Neuronal stem cell (in vitro differentiated cells): ENCODE data around the gene PLA2G4E.

Experiments used
- DNase-seq: peaks from one replicate; pipeline ENCODE4 v3.0.0-alpha.2; 2013; ENCODE audit warnings: low spot score
- H2AFZ ChIP-seq: one replicate; pipeline ENCODE4 v1.6.1; 2013; ENCODE audit warnings: mild to moderate bottlenecking, low read length, inconsistent platforms
- H2AK5ac ChIP-seq: 2 replicates; pipeline ENCODE4 v1.6.1; 2013; ENCODE audit warnings: low read depth, mild to moderate bottlenecking, inconsistent platforms, low read length, moderate library complexity, mixed read lengths
- H2BK120ac ChIP-seq: 2 replicates; pipeline ENCODE4 v1.6.1; 2013; ENCODE audit warnings: low read depth, mild to moderate bottlenecking, inconsistent platforms, low read length, moderate library complexity, mixed read lengths
- H2BK12ac ChIP-seq: one replicate; pipeline ENCODE4 v1.6.1; 2013; ENCODE audit warnings: low read length, inconsistent platforms
- H2BK15ac ChIP-seq: 2 replicates; pipeline ENCODE4 v1.6.1; 2013; ENCODE audit warnings: mild to moderate bottlenecking, low read length, inconsistent platforms, mixed read lengths
- H2BK5ac ChIP-seq: one replicate; pipeline ENCODE4 v1.6.1; 2013; ENCODE audit warnings: inconsistent platforms, mild to moderate bottlenecking, low read length, moderate library complexity
- H3K14ac ChIP-seq: one replicate; pipeline ENCODE4 v1.6.1; 2013; ENCODE audit warnings: low read length, inconsistent platforms
- H3K18ac ChIP-seq: 2 replicates; pipeline ENCODE4 v1.6.1; 2013; ENCODE audit warnings: low read length, inconsistent platforms
- H3K23ac ChIP-seq: 2 replicates; pipeline ENCODE4 v1.6.1; 2013; ENCODE audit warnings: low read depth, mild to moderate bottlenecking, mixed read lengths, low read length, inconsistent platforms; ENCODE audit not compliant: poor library complexity
- H3K27ac ChIP-seq: replicated peaks from 3 replicates; pipeline ENCODE4 v1.5.1; 2013; ENCODE audit warnings: low read length, inconsistent platforms
- H3K27me3 ChIP-seq, 3 experiments: 2 replicates each; pipeline ENCODE4 v1.6.1; 2013; ENCODE audit warnings: low read length in 3 of 3, mild to moderate bottlenecking in 2 of 3, inconsistent platforms in 1 of 3, low read depth in 1 of 3, mixed read lengths in 1 of 3, moderate library complexity in 1 of 3; ENCODE audit not compliant: control insufficient read depth in 3 of 3, insufficient read depth in 3 of 3
- H3K36me3 ChIP-seq, 2 donors: replicated peaks in 1 of 2; 2 replicates each; pipeline ENCODE4 v1.6.1; 2013; ENCODE audit warnings: low read length in 2 of 2; ENCODE audit not compliant: control insufficient read depth in 2 of 2, insufficient read depth in 2 of 2
- H3K4ac ChIP-seq: 2 replicates; pipeline ENCODE4 v1.6.1; 2013; ENCODE audit warnings: inconsistent platforms, mild to moderate bottlenecking, low read length, moderate library complexity
- H3K4me1 ChIP-seq, 2 donors: 1 replicate in 1 of 2; 2 replicates in 1 of 2; pipeline ENCODE4 v1.6.1; 2013; ENCODE audit warnings: low read length in 2 of 2, low read depth in 1 of 2; ENCODE audit not compliant: control insufficient read depth in 2 of 2, insufficient read depth in 1 of 2
- H3K4me2 ChIP-seq: one replicate; pipeline ENCODE4 v1.6.1; 2013; ENCODE audit warnings: mild to moderate bottlenecking, low read length, inconsistent platforms; ENCODE audit not compliant: insufficient read depth, poor library complexity, severe bottlenecking
- H3K4me3 ChIP-seq, 2 donors: 2 replicates each; pipeline ENCODE4 v1.5.1; 2013; ENCODE audit warnings: low read length in 2 of 2, mild to moderate bottlenecking in 2 of 2, inconsistent platforms in 1 of 2, moderate library complexity in 1 of 2
- H3K79me1 ChIP-seq: one replicate; pipeline ENCODE4 v1.6.1; 2013; ENCODE audit warnings: low read depth, mild to moderate bottlenecking, inconsistent platforms, low read length, moderate library complexity
- H3K9ac ChIP-seq: one replicate; pipeline ENCODE4 v1.6.1; 2013; ENCODE audit warnings: mild to moderate bottlenecking, low read depth, low read length, inconsistent platforms; ENCODE audit not compliant: poor library complexity
- H3K9me3 ChIP-seq, 2 donors: replicated peaks in 1 of 2; 2 replicates each; pipeline versions ENCODE3 to v1.6.1; 2013; ENCODE audit warnings: low read length in 2 of 2, mild to moderate bottlenecking in 2 of 2, inconsistent platforms in 1 of 2, low read depth in 1 of 2, mixed read lengths in 1 of 2, moderate library complexity in 1 of 2; ENCODE audit not compliant: control insufficient read depth in 2 of 2, insufficient read depth in 1 of 2
- H4K8ac ChIP-seq: one replicate; pipeline ENCODE4 v1.6.1; 2013; ENCODE audit warnings: low read depth, mild to moderate bottlenecking, inconsistent platforms, low read length, moderate library complexity
- H4K91ac ChIP-seq: one replicate; pipeline ENCODE4 v1.6.1; 2013; ENCODE audit warnings: low read length, low read depth, mild to moderate bottlenecking, inconsistent platforms; ENCODE audit not compliant: poor library complexity
- WGBS, 2 donors: extraction: QIAGEN DNeasy Blood & Tissue Kit; methylation state at CpG; one replicate each; pipeline ENCODE4 v1.1.7; 2013; ENCODE audit warnings: missing lambda C conversion rate in 2 of 2, mixed read lengths in 1 of 2; ENCODE audit not compliant: insufficient read length in 2 of 2, insufficient replicate concordance in 1 of 2; ENCODE audit errors: extremely low coverage in 2 of 2; 5-methylcytosine and 5-hydroxymethylcytosine counted together

The PLA2G4E gene

DNA sequence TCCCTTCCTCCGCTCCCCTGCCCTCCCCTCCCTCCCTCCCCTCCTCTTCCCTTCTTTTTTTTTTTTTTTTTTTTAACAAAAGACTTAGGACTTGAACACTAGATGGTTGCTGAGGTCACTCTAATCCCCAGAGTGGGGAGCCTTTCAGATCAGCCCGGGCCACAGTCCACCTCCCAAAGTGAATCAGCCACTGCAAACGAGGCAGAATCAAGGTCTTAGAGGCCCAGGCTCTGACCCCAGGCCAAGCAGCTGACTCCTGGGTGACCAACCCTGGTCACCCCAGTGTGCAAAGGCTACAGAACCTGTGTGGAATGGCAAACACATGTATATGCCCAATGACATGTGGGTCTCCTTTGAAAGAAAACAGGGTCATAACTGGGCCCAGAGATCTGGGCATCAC, 30.2 kb downstream of the PLA2G4E start:
- no peak overlapping the region for H2BK15ac ChIP-seq
- no peak overlapping the region for H2BK120ac ChIP-seq
- H3K27ac ChIP-seq, result no peak overlapping the region
- H3K4ac ChIP-seq, result no peak overlapping the region
- no peaks in the 10 kb centered on the region for H3K79me1 ChIP-seq
- H3K23ac ChIP-seq, result no peak overlapping the region
- no peak overlapping the region for H2AFZ ChIP-seq
- no peak overlapping the region for H3K4me3 ChIP-seq
- DNase-seq, result no peak
- H3K27me3 ChIP-seq, result peaks cover 0 to 52% (median 0%) of the 10 kb centered on the region in 3 experiments
- H2BK5ac ChIP-seq, result no peak overlapping the region
- WGBS, 2 donors, result no CpG with 5 or more reads among the region's 3 CpGs
- H3K18ac ChIP-seq, result no peak overlapping the region
- no peak overlapping the region for H4K91ac ChIP-seq
- H3K4me2 ChIP-seq, result no peak overlapping the region
- H3K36me3 ChIP-seq, result no peaks in the 10 kb centered on the region
- no peak overlapping the region for H2AK5ac ChIP-seq
- H3K14ac ChIP-seq, result no peak overlapping the region
- H3K4me1 ChIP-seq, result peaks cover 5 to 10% of the 10 kb centered on the region in 2 donors
- no peak overlapping the region for H2BK12ac ChIP-seq
- H3K9me3 ChIP-seq, result no peaks in the 10 kb centered on the region
- no peak overlapping the region for H3K9ac ChIP-seq
- H4K8ac ChIP-seq, result no peak overlapping the region

DNA sequence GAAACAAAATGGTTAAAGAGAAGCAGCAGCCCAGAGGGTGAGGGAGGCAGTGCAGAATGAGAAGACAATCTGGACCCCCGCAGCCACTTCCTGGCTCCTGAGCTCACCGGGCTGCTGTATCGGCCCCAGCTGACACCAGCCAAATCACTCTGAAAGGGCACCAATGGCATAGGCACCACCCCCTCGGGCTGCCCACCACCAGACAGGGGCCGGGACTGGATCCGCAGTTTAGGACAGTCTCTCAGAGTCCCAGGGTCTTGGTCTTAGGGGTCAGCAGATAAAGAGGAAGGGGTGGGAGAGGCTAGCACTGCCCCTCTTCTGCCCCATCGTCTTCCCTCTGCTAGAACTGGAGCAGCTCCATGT, 30.6 kb downstream of the PLA2G4E start:
- no peak overlapping the region for H2AK5ac ChIP-seq
- H3K18ac ChIP-seq, result peak overlapping the region; percentile 57
- no peaks in the 10 kb centered on the region for H3K36me3 ChIP-seq
- H2AFZ ChIP-seq, result peak overlapping the region; percentile 92
- H2BK15ac ChIP-seq, result no peak overlapping the region
- no peak for DNase-seq
- peak overlapping the region; percentile 47 for H3K9ac ChIP-seq
- no peak overlapping the region for H3K14ac ChIP-seq
- H4K8ac ChIP-seq, result no peak overlapping the region
- H3K27ac ChIP-seq, result no peak overlapping the region
- no peak overlapping the region for H3K4me3 ChIP-seq
- no peaks in the 10 kb centered on the region for H3K79me1 ChIP-seq
- WGBS, 2 donors, result no CpG with 5 or more reads among the region's 7 CpGs
- no peak overlapping the region for H2BK5ac ChIP-seq
- no peak overlapping the region for H4K91ac ChIP-seq
- no peak overlapping the region for H3K4me2 ChIP-seq
- H3K27me3 ChIP-seq, result peaks cover 0 to 51% (median 0%) of the 10 kb centered on the region in 3 experiments
- no peak overlapping the region for H2BK120ac ChIP-seq
- no peak overlapping the region for H3K23ac ChIP-seq
- H3K9me3 ChIP-seq, result no peaks in the 10 kb centered on the region
- no peak overlapping the region for H3K4ac ChIP-seq
- H2BK12ac ChIP-seq, result no peak overlapping the region
- H3K4me1 ChIP-seq, result peaks cover 5 to 10% of the 10 kb centered on the region in 2 donors

GRCh38 chr15:41989573-41990242, 31.1 kb downstream of the PLA2G4E start:
- Histone ChIP-seq H2BK12ac (no peak overlapping the region), H3K4me2 (no peak overlapping the region), H3K9ac (no peak overlapping the region), H3K9me3 (no peaks in the 10 kb centered on the region), H3K4me1 (peaks cover 5 to 10% of the 10 kb centered on the region in 2 donors), H2AFZ (peak overlapping the region; percentile 92), H2BK120ac (no peak overlapping the region), H2BK5ac (no peak overlapping the region), H3K18ac (no peak overlapping the region), H3K4ac (no peak overlapping the region), H3K79me1 (no peaks in the 10 kb centered on the region), H2BK15ac (no peak overlapping the region), H3K27ac (no peak overlapping the region), H4K91ac (no peak overlapping the region), H2AK5ac (no peak overlapping the region), H3K36me3 (no peaks in the 10 kb centered on the region), H3K4me3 (no peak overlapping the region), H4K8ac (no peak overlapping the region), H3K27me3 (peaks cover 0 to 48% (median 0%) of the 10 kb centered on the region in 3 experiments), H3K14ac (no peak overlapping the region), H3K23ac (no peak overlapping the region)
- WGBS, 2 donors, result no CpG with 5 or more reads among the region's 9 CpGs
- peak; percentile 79 for DNase-seq

- Histone ChIP-seq H3K9me3 (no peaks in the 10 kb centered on the region), H3K27me3 (peaks cover 0 to 53% (median 0%) of the 10 kb centered on the region in 3 experiments), H2BK15ac (no peak overlapping the region), H3K23ac (no peak overlapping the region), H3K18ac (peak overlapping the region; percentile 5), H3K4me1 (peaks cover 5 to 10% of the 10 kb centered on the region in 2 donors), H3K79me1 (no peaks in the 10 kb centered on the region), H2BK120ac (no peak overlapping the region), H2AK5ac (no peak overlapping the region), H3K27ac (no peak overlapping the region), H3K4me3 (no peak overlapping the region), H3K36me3 (no peaks in the 10 kb centered on the region), H4K91ac (no peak overlapping the region), H2BK5ac (no peak overlapping the region), H2BK12ac (no peak overlapping the region), H3K4ac (no peak overlapping the region), H3K9ac (no peak overlapping the region), H3K4me2 (no peak overlapping the region), H2AFZ (peak overlapping the region; percentile 92), H3K14ac (no peak overlapping the region), H4K8ac (no peak overlapping the region)
- no peak for DNase-seq
- no CpG with 5 or more reads among the region's 21 CpGs for WGBS, 2 donors
Observed at GRCh38 chr15:41988896-41989572, 31.8 kb downstream of the PLA2G4E start.
